A549 (cell line): ENCODE data around the gene ANKRD10. TPM values are rescaled to one million over a fixed set of nuclear protein-coding genes. Genes with fewer than 3 reads are reported as not detected.

Source experiments
- ATAC-seq, 2 experiments: fragments of 200-7000 bp in 1 of 2; fragments of >200 bp in 1 of 2; cut with Nextera tagmentation in 1 of 2; cut with Tn5 transposase in 1 of 2; 3 replicates each; pipeline versions ENCODE4 v1.8.0 to v1.9.1; 2018 to 2020; ENCODE audit warnings: mild to moderate bottlenecking in 1 of 2, moderate library complexity in 1 of 2
- CTCF ChIA-PET: fragments of 300-600 bp; sonication (Branson Sonifier 250); formaldehyde crosslinking; extraction: SDS; loops from one replicate; lab custom pipeline; 2021; ENCODE audit warnings: antibody characterized with exemption, inconsistent platforms; lab: Yijun Ruan, JAX
- POLR2A ChIA-PET: fragments of 350-600 bp; formaldehyde crosslinking; extraction: SDS; loops from one replicate; lab custom pipeline; 2021; ENCODE audit warnings: antibody characterized with exemption, inconsistent platforms; lab: Yijun Ruan, JAX
- DNase-seq, 2 experiments: peaks; one replicate each; pipeline versions ENCODE4 v3.0.0 to v3.0.0-alpha.2; 2011 to 2016; ENCODE audit warnings: low read depth in 1 of 2, low spot score in 1 of 2
- FAIRE-seq: peaks from 2 replicates; lab custom pipeline; 2011; peaks lifted over from hg19 to GRCh38; lab: Jason Lieb, UNC
- H3K27ac ChIP-seq, 2 experiments: fragments of >200 bp; sonication (Bioruptor Twin); formaldehyde crosslinking; 3 replicates each; pipeline ENCODE4 v1.5.1; 2016 to 2017
- H3K4me1 ChIP-seq: fragments of >200 bp; sonication (Bioruptor Twin); formaldehyde crosslinking; 3 replicates; pipeline ENCODE4 v1.6.1; 2016
- H3K4me2 ChIP-seq: fragments of >200 bp; sonication (Bioruptor Twin); formaldehyde crosslinking; 3 replicates; pipeline ENCODE4 v1.6.1; 2016
- H3K4me3 ChIP-seq: fragments of >200 bp; sonication (Bioruptor Twin); formaldehyde crosslinking; 3 replicates; pipeline ENCODE4 v1.5.1; 2016
- H3K9me3 ChIP-seq: fragments of >200 bp; sonication (Bioruptor Twin); formaldehyde crosslinking; 3 replicates; pipeline ENCODE4 v1.6.1; 2016
- BHLHE40 ChIP-seq: IDR thresholded peaks from 2 replicates; pipeline ENCODE4 v1.6.1; 2012; ENCODE audit warnings: low read depth, low read length, inconsistent platforms
- CBX8 ChIP-seq: fragments of 200-600 bp; sonication (generic); IDR thresholded peaks from 2 replicates; pipeline ENCODE4 v1.6.1; 2016
- EHF ChIP-seq: fragments of 250-450 bp; sonication (Bioruptor Pico); IDR thresholded peaks from 2 replicates; pipeline ENCODE4 v1.5.0; 2020; ENCODE audit warnings: mild to moderate bottlenecking
- ESRRA ChIP-seq: fragments of 150-350 bp; IDR thresholded peaks from 2 replicates; pipeline ENCODE4 v1.6.1; 2014; ENCODE audit warnings: mild to moderate bottlenecking, low read length, borderline replicate concordance
- FOXS1 ChIP-seq: fragments of 250-450 bp; sonication (Bioruptor Pico); IDR thresholded peaks from 2 replicates; pipeline ENCODE4 v1.5.0; 2020; ENCODE audit warnings: mild to moderate bottlenecking, moderate library complexity
- HDAC2 ChIP-seq: fragments of 200-600 bp; sonication (generic); IDR thresholded peaks from 2 replicates; pipeline ENCODE4 v1.6.1; 2016
- HEYL ChIP-seq: fragments of 250-450 bp; sonication (Bioruptor Pico); IDR thresholded peaks from 2 replicates; pipeline ENCODE4 v1.8.0; 2021; ENCODE audit warnings: mild to moderate bottlenecking, moderate library complexity
- HOXB13 ChIP-seq: fragments of 250-450 bp; sonication (Bioruptor Pico); IDR thresholded peaks from 2 replicates; pipeline ENCODE4 v1.5.0; 2020; ENCODE audit warnings: low read depth, mild to moderate bottlenecking, moderate library complexity
- HOXB5 ChIP-seq: fragments of 250-450 bp; sonication (Bioruptor Pico); IDR thresholded peaks from 2 replicates; pipeline ENCODE4 v1.5.0; 2020; ENCODE audit warnings: mild to moderate bottlenecking, moderate library complexity
- MAFK ChIP-seq: fragments of 450-650 bp; IDR thresholded peaks from 2 replicates; pipeline ENCODE4 v1.6.1; 2014; ENCODE audit not compliant: partially characterized antibody
- MAZ ChIP-seq: fragments of 150-350 bp; IDR thresholded peaks from 2 replicates; pipeline ENCODE4 v1.6.1; 2014; ENCODE audit warnings: antibody characterized with exemption, low read depth, low read length, borderline replicate concordance
- NFE2L2 ChIP-seq: fragments of 150-350 bp; conservative IDR thresholded peaks from 2 replicates; pipeline ENCODE4 v1.6.1; 2014; ENCODE audit warnings: low read length
- NPAS2 ChIP-seq: fragments of 250-450 bp; sonication (Bioruptor Pico); IDR thresholded peaks from 2 replicates; pipeline ENCODE4 v1.8.0; 2022; ENCODE audit warnings: mild to moderate bottlenecking, moderate library complexity, borderline replicate concordance
- NR3C1 ChIP-seq: fragments of >200 bp; sonication (Bioruptor Twin); formaldehyde crosslinking; IDR thresholded peaks from 3 replicates; pipeline ENCODE4 v1.6.1; 2017
- POLR2A ChIP-seq: IDR thresholded peaks from 2 replicates; pipeline ENCODE4 v1.6.1; 2012; ENCODE audit warnings: mild to moderate bottlenecking, low read length
- RAD21 ChIP-seq, 2 experiments: fragments of >200 bp in 1 of 2; sonication (Bioruptor Twin) in 1 of 2; formaldehyde crosslinking in 1 of 2; IDR thresholded peaks in 1 of 2; conservative IDR thresholded peaks in 1 of 2; 2 replicates in 1 of 2; 3 replicates in 1 of 2; pipeline ENCODE4 v1.6.1; 2012 to 2018; ENCODE audit warnings: inconsistent platforms in 1 of 2
- RARB ChIP-seq: fragments of 250-450 bp; sonication (Bioruptor Pico); IDR thresholded peaks from 2 replicates; pipeline ENCODE4 v1.8.0; 2021; ENCODE audit warnings: mild to moderate bottlenecking, moderate library complexity
- RCOR1 ChIP-seq: fragments of 150-350 bp; IDR thresholded peaks from 2 replicates; pipeline ENCODE4 v1.6.1; 2014; ENCODE audit warnings: antibody characterized with exemption, low read length, low read depth
- RNF2 ChIP-seq: fragments of 200-600 bp; sonication (generic); IDR thresholded peaks from 2 replicates; pipeline ENCODE4 v1.6.1; 2016; ENCODE audit warnings: low read depth, mild to moderate bottlenecking, antibody characterized with exemption, moderate library complexity, borderline replicate concordance
- SMC3 ChIP-seq: fragments of >200 bp; sonication (Bioruptor Twin); formaldehyde crosslinking; IDR thresholded peaks from 3 replicates; pipeline ENCODE4 v1.6.1; 2018; ENCODE audit warnings: inconsistent platforms
- ZC3H11A ChIP-seq: fragments of 450-650 bp; IDR thresholded peaks from 2 replicates; pipeline ENCODE4 v1.6.1; 2014; ENCODE audit warnings: antibody characterized with exemption, mild to moderate bottlenecking
- ZNF302 ChIP-seq: fragments of 250-450 bp; sonication (Bioruptor Pico); IDR thresholded peaks from 2 replicates; pipeline ENCODE4 v1.9.0; 2021; ENCODE audit warnings: inconsistent platforms, mild to moderate bottlenecking, moderate library complexity
- ZSCAN20 ChIP-seq: fragments of 250-450 bp; sonication (Bioruptor Pico); IDR thresholded peaks from 2 replicates; pipeline ENCODE4 v1.8.0; 2022; ENCODE audit warnings: mild to moderate bottlenecking, moderate library complexity
- WGBS: methylation state at CpG from one replicate; pipeline ENCODE4 v1.1.6; 2017; ENCODE audit errors: missing lambda C conversion rate; 5-methylcytosine and 5-hydroxymethylcytosine counted together
- polyA plus RNA-seq, 4 experiments: library from polyadenylated mRNA; depleted of rRNA in 3 of 4; stranded (reverse); fragments of >200 nt; fragmentation: RNase III in 1 of 4; extraction: RNeasy Plus Mini Kit Qiagen cat#74134 plus additional on column Dnase treatment in 1 of 4; gene quantifications; 2 replicates in 3 of 4; 3 replicates in 1 of 4; pipeline ENCODE4 v1.2.3, GENCODE V29; 2011 to 2017
- TF ChIP-seq, protein P1 (sequence below): fragments of >200 bp; sonication (Bioruptor Twin); formaldehyde crosslinking; IDR thresholded peaks from 3 replicates; pipeline ENCODE4 v1.6.1; 2016
- TF ChIP-seq, protein P2 (sequence below): fragments of 150-350 bp; IDR thresholded peaks from 2 replicates; pipeline ENCODE4 v1.6.1; 2014; ENCODE audit warnings: low read depth, mild to moderate bottlenecking, low read length
- TF ChIP-seq, protein P3 (sequence below): IDR thresholded peaks from 2 replicates; pipeline ENCODE4 v1.6.1; 2012
- TF ChIP-seq, protein P4 (sequence below): IDR thresholded peaks from 2 replicates; pipeline ENCODE4 v1.6.1; 2012; ENCODE audit warnings: low read depth, borderline replicate concordance

ANKRD10 gene
- polyA plus RNA-seq, 2 of the 4 experiments (the other 2 are of a cell fraction): 32.1 to 66.0 TPM

DNA sequence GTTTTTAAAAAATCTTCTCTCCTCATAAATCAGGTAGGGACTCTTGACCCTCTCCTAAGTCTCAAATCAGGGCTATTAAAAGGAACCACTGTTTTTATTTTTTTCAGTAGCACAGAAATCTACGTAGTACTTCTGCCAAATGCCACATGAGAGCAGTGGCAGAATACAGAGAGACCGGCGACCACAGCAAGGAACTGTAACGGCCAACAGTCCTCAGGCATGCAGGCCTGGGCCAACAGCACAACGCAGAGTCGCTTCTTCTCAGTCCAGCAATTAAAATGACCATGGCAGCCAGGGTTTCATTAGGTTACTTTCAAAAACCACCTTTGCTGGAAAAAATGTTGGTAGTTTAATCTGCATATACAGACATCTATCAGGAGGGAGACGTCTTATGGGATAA, 34.2 kb downstream of the ANKRD10 start:
- no peak overlapping the region for H3K27ac ChIP-seq
- no peak overlapping the region for H3K4me3 ChIP-seq
- DNase-seq: no peak
- ChIA-PET CTCF (interaction anchor here (0.7 kb wide), 1 partner anchor 35 kb away, joined by 3 read pairs; no protein-coding TSS in a partner anchor), POLR2A (no interaction called here)
- no peak for ATAC-seq
- no peak overlapping the region for H3K4me2 ChIP-seq
- no peaks in the 10 kb centered on the region for H3K4me1 ChIP-seq
- no peak for FAIRE-seq
- no peaks in the 10 kb centered on the region for H3K9me3 ChIP-seq
- TF ChIP-seq, protein P1, sequence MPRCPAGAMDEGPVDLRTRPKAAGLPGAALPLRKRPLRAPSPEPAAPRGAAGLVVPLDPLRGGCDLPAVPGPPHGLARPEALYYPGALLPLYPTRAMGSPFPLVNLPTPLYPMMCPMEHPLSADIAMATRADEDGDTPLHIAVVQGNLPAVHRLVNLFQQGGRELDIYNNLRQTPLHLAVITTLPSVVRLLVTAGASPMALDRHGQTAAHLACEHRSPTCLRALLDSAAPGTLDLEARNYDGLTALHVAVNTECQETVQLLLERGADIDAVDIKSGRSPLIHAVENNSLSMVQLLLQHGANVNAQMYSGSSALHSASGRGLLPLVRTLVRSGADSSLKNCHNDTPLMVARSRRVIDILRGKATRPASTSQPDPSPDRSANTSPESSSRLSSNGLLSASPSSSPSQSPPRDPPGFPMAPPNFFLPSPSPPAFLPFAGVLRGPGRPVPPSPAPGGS: no peak
- TF ChIP-seq ZC3H11A (no peak), HOXB13 (CRISPR knock-in tag) (no peak), RARB (CRISPR knock-in tag) (no peak), RCOR1 (no peak), HOXB5 (no peak), CBX8 (no peak), NR3C1 (no peak), ZSCAN20 (no peak), SMC3 (no peak)
- TF ChIP-seq, protein P2, sequence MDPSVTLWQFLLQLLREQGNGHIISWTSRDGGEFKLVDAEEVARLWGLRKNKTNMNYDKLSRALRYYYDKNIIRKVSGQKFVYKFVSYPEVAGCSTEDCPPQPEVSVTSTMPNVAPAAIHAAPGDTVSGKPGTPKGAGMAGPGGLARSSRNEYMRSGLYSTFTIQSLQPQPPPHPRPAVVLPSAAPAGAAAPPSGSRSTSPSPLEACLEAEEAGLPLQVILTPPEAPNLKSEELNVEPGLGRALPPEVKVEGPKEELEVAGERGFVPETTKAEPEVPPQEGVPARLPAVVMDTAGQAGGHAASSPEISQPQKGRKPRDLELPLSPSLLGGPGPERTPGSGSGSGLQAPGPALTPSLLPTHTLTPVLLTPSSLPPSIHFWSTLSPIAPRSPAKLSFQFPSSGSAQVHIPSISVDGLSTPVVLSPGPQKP: no peak
- TF ChIP-seq, all 56 proteins: peak for 0
- WGBS: 97% methylated on average over 7 of the region's 7 CpGs

DNA sequence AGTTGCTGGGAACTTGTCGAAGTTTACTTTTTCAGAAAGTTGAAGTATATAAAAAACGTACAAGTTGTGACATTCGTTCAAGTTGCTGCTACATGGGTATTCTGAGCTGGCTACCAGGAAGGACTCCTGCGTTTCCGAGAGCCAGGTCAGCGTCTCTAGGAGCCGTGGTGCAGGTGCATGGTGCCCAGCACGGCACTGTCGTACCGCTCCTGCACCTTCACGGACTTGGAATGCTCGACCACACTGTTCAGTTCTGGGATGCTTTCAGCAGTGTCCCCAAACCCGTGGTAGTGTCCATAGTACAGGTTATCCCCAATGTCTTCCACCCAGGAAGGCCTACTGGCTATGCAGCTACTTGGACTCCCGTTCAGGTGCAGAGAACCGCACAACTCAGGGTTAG, 35.4 kb downstream of the ANKRD10 start:
- ChIA-PET CTCF (no interaction called here), POLR2A (no interaction called here)
- DNase-seq (no peak), ATAC-seq (no peak), FAIRE-seq (no peak)
- Histone ChIP-seq H3K4me1 (0 out of 3 replicates have a peak, but pooled peaks cover 4% of the 10 kb centered on the region), H3K27ac (no peak overlapping the region), H3K9me3 (no peaks in the 10 kb centered on the region), H3K4me2 (no peak overlapping the region), H3K4me3 (no peak overlapping the region)
- TF ChIP-seq ESRRA (no peak), NPAS2 (no peak), RAD21 (conservative IDR thresholded peaks at IDR 0.05 in 1 of 2, IDR thresholded peaks at IDR 0.05 in 1 of 2) (no peak), HDAC2 (no peak), RNF2 (no peak), MAZ (no peak)
- 94% methylated on average over 14 of the region's 15 CpGs for WGBS

DNA sequence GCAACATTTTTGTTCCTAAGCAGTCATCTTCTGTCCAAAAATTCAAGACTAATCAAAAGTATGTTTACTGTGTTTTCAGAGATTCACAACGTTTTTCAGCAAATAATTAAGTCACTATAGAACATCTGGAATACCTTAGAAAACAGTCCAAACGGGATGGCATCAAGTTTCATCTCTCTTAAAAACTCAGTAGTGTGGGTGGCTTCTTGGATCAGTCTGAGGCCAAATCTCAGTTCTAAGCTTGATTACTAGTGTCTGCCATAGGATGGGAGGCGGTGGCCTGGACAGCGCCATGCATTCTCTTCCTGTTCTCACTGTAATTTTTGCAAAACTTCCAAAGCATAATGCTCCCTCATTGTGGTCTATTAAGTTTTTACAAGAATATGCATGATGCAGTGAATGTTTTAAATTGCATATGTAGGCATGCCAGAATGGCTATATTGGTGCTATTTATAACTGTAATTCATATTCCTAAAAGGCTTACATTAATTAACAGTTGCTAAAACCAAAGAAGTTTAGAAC, 37.1 kb downstream of the ANKRD10 start:
- FAIRE-seq: no peak
- CTCF ChIA-PET: no interaction called here

More for the DNA sequence above, 37.1 kb downstream of the ANKRD10 start:
- Histone ChIP-seq H3K27ac (no peak overlapping the region), H3K4me3 (no peak overlapping the region), H3K4me1 (0 out of 3 replicates have a peak, but pooled peaks cover 4% of the 10 kb centered on the region), H3K4me2 (no peak overlapping the region), H3K9me3 (no peaks in the 10 kb centered on the region)
- no peak for DNase-seq
- ATAC-seq: no peak
- TF ChIP-seq, protein P3, sequence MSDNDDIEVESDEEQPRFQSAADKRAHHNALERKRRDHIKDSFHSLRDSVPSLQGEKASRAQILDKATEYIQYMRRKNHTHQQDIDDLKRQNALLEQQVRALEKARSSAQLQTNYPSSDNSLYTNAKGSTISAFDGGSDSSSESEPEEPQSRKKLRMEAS: no peak
- TF ChIP-seq ZNF302 (CRISPR knock-in tag) (no peak), HEYL (no peak), EHF (CRISPR knock-in tag) (no peak), BHLHE40 (no peak), RARB (CRISPR knock-in tag) (no peak), RNF2 (no peak), POLR2A (no peak), FOXS1 (CRISPR knock-in tag) (no peak), HDAC2 (no peak), NFE2L2 (no peak), MAZ (no peak), MAFK (no peak), HOXB5 (no peak), NR3C1 (no peak)
- TF ChIP-seq, protein P4, sequence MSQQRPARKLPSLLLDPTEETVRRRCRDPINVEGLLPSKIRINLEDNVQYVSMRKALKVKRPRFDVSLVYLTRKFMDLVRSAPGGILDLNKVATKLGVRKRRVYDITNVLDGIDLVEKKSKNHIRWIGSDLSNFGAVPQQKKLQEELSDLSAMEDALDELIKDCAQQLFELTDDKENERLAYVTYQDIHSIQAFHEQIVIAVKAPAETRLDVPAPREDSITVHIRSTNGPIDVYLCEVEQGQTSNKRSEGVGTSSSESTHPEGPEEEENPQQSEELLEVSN: no peak
- WGBS: 43% methylated on average over 4 of the region's 4 CpGs
- POLR2A ChIA-PET: no interaction called here
